GM23338 (cell line): ENCODE data around the gene ZNF821.

ENCODE experiments used
- CREB1 ChIP-seq: fragments of 250-450 bp; sonication (Bioruptor Pico); IDR thresholded peaks from 2 replicates; pipeline ENCODE4 v1.5.0; 2020; ENCODE audit warnings: low read depth, mild to moderate bottlenecking, moderate library complexity
- ETS1 ChIP-seq: IDR thresholded peaks from 2 replicates; pipeline ENCODE4 v1.6.1; 2016; ENCODE audit warnings: antibody characterized with exemption
- EZH2 ChIP-seq: fragments of 200-600 bp; sonication (generic); IDR thresholded peaks from one replicate; pipeline ENCODE4 v1.8.0; 2017; ENCODE audit warnings: antibody characterized with exemption, mild to moderate bottlenecking, low read depth; ENCODE audit not compliant: unreplicated experiment
- EZH2phosphoT487 ChIP-seq: fragments of 200-600 bp; sonication (generic); IDR thresholded peaks from one replicate; pipeline ENCODE4 v1.8.1; 2018; ENCODE audit warnings: antibody characterized with exemption; ENCODE audit not compliant: unreplicated experiment
- POLR2AphosphoS5 ChIP-seq: IDR thresholded peaks from 2 replicates; pipeline ENCODE4 v1.6.1; 2016; ENCODE audit warnings: antibody characterized with exemption, low read depth
- TF ChIP-seq, protein P1 (sequence below), 2 experiments: fragments of 200-600 bp in 1 of 2; sonication (generic) in 1 of 2; conservative IDR thresholded peaks; 2 replicates each; pipeline versions ENCODE4 v1.5.1 to v1.6.1; 2016 to 2017; ENCODE audit warnings: antibody characterized with exemption in 2 of 2, low read depth in 2 of 2, mild to moderate bottlenecking in 2 of 2, moderate library complexity in 1 of 2

GRCh38 chr16:71840052-71840451 lies 43.9 kb downstream of the ZNF821 start:
- TF ChIP-seq, protein P1, sequence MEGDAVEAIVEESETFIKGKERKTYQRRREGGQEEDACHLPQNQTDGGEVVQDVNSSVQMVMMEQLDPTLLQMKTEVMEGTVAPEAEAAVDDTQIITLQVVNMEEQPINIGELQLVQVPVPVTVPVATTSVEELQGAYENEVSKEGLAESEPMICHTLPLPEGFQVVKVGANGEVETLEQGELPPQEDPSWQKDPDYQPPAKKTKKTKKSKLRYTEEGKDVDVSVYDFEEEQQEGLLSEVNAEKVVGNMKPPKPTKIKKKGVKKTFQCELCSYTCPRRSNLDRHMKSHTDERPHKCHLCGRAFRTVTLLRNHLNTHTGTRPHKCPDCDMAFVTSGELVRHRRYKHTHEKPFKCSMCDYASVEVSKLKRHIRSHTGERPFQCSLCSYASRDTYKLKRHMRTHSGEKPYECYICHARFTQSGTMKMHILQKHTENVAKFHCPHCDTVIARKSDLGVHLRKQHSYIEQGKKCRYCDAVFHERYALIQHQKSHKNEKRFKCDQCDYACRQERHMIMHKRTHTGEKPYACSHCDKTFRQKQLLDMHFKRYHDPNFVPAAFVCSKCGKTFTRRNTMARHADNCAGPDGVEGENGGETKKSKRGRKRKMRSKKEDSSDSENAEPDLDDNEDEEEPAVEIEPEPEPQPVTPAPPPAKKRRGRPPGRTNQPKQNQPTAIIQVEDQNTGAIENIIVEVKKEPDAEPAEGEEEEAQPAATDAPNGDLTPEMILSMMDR (conservative IDR thresholded peaks at IDR 0.05; ENCODE audit: low read depth in 2 of 2) = no peak
- TF ChIP-seq EZH2phosphoT487 (no peak), CREB1 (CRISPR knock-in tag) (no peak), ETS1 (no peak), EZH2 (no peak), POLR2AphosphoS5 (no peak)
